Measurements from ENCODE around the gene LMF1. TPM values are rescaled to one million over a fixed set of nuclear protein-coding genes. Genes with fewer than 3 reads are reported as not detected.

LMF1 gene
- total and polyA plus RNA-seq, 2 of the 4 experiments (the other 2 are of a cell fraction): 7.7 to 13.1 TPM

DNA sequence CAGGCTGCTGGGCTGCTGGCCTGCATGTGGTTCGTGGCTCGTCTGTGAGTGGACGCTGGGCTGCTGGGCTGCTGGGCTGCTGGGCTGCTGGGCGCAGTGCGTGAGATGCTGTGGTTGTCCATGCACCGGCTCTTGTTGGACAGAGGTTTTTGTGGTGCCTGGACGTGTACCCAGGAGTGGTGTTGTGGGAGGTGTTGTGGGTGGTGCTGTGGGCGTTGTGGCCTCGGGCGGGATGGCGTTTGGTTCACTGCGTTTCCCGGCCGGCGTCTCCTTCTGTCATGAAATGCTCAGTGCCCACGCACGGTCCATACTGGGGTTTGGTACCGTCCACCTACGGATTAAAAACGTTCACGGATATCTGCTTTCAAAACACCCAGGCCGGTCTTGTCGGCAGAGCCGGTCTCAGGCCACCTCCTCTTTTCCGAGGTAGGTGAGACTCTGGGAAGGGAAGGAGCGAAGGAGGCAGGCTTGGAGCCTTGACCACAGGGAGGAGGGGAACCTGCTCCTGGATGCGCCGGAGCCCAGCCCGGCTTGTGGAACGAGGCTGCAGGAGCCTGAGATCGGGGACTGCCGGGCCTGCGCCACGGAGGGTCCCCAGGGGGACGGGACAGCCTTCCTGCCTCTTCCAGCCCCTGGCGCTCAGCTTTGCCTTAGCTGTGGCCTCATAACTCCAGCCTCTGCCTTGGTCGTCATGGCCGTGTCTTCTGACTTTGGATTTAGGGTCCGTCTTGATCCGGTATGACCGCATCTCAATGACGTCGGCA is 140.5 kb downstream of the LMF1 start:
- H2BK20ac ChIP-seq (ENCODE audit: low read depth, low read length): no peak overlapping the region
- ATAC-seq (ENCODE audit: low read depth) (no peak), DNase-seq (no peak)
- dilution Hi-C loops (cut with HindIII; ENCODE audit: low sequenced_read_pairs, unreplicated experiment) (no loop called here), intact Hi-C loops (cut with micrococcal nuclease) (no loop called here), in situ Hi-C loops (cut with MboI; ENCODE audit: low sequenced_read_pairs) (no loop called here)
- H3K4ac ChIP-seq (ENCODE audit: low read depth, low read length): no peak overlapping the region
- H3K79me1 ChIP-seq (ENCODE audit: low read depth in 1 of 2, low read length in 2 of 2): no peaks in the 10 kb centered on the region
- H3K9ac ChIP-seq (ENCODE audit: low read depth, low read length): no peak overlapping the region
- no peak overlapping the region for H3K4me3 ChIP-seq (ENCODE audit: insufficient read depth, low read depth, low read length)
- TF ChIP-seq RAD21 (IDR thresholded peaks at IDR 0.05; ENCODE audit: low read length) (no peak), MAFK (IDR thresholded peaks at IDR 0.05; ENCODE audit: low read depth, low read length) (no peak), NFE2L2 (IDR thresholded peaks at IDR 0.05; ENCODE audit: low read depth, low read length) (no peak), POLR2A (IDR thresholded peaks at IDR 0.05; ENCODE audit: low read depth, low read length) (no peak)
- TF ChIP-seq, protein P1, sequence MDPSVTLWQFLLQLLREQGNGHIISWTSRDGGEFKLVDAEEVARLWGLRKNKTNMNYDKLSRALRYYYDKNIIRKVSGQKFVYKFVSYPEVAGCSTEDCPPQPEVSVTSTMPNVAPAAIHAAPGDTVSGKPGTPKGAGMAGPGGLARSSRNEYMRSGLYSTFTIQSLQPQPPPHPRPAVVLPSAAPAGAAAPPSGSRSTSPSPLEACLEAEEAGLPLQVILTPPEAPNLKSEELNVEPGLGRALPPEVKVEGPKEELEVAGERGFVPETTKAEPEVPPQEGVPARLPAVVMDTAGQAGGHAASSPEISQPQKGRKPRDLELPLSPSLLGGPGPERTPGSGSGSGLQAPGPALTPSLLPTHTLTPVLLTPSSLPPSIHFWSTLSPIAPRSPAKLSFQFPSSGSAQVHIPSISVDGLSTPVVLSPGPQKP (IDR thresholded peaks at IDR 0.05; ENCODE audit: borderline replicate concordance, low read depth, low read length): no peak
- ChIA-PET CTCF (no interaction called here), POLR2A (ENCODE audit: unreplicated experiment) (no interaction called here)
- no peak overlapping the region for H4K91ac ChIP-seq (ENCODE audit: insufficient read depth, low read depth, low read length)
- no peak overlapping the region for H3K23ac ChIP-seq (ENCODE audit: low read depth, low read length)
- no peak overlapping the region for H3K18ac ChIP-seq (ENCODE audit: low read depth, low read length)
- H4K5ac ChIP-seq (ENCODE audit: low read depth, low read length): no peak overlapping the region
- WGBS, 2 experiments (ENCODE audit: extremely low coverage in 2 of 2, insufficient read length in 1 of 2): 84% methylated on average over 32 of the region's 43 CpGs; no CpG with 5 or more reads in 1 of the 2 experiments
- H2AK9ac ChIP-seq (replicated peaks; ENCODE audit: low read depth, low read length, poor library complexity): no peak overlapping the region
- no peak overlapping the region for H3K14ac ChIP-seq (replicated peaks; ENCODE audit: low read depth, low read length)
- H2BK120ac ChIP-seq (ENCODE audit: low read depth, low read length): no peak overlapping the region
- H3K4me1 ChIP-seq (ENCODE audit: control insufficient read depth, insufficient read depth, low read length): peaks cover 2% of the 10 kb centered on the region; the same call in 1 of the 2 replicates
- no peak overlapping the region for H3K4me2 ChIP-seq (ENCODE audit: low read depth, low read length)
- H4K20me1 ChIP-seq (ENCODE audit: insufficient read depth, low read length): no peaks in the 10 kb centered on the region
- H2BK15ac ChIP-seq (ENCODE audit: low read depth, low read length): no peak overlapping the region
- BruUV-seq (replicated peaks): no TSS peak
- H3K27me3 ChIP-seq (ENCODE audit: control insufficient read depth, insufficient read depth, low read length): peaks cover 10% of the 10 kb centered on the region
- H2AFZ ChIP-seq (replicated peaks; ENCODE audit: low read length, poor library complexity): no peak overlapping the region
- H3K36me3 ChIP-seq (ENCODE audit: control insufficient read depth, insufficient read depth, low read length): no peaks in the 10 kb centered on the region
- peaks cover 6% of the 10 kb centered on the region for H3K9me3 ChIP-seq (ENCODE audit: control insufficient read depth, insufficient read depth, low read length)
- no peak overlapping the region for H4K8ac ChIP-seq (ENCODE audit: low read depth in 2 of 2, low read length in 2 of 2)
- H3K27ac ChIP-seq (ENCODE audit: insufficient read depth, low read length): no peak overlapping the region
- no peak overlapping the region for H2BK5ac ChIP-seq (ENCODE audit: low read depth, low read length, poor library complexity, severe bottlenecking)
- H3K9me1 ChIP-seq (ENCODE audit: insufficient read depth, low read length): no peaks in the 10 kb centered on the region
- no peak overlapping the region for H3K56ac ChIP-seq (ENCODE audit: extremely low read depth, insufficient read depth, low read length)
- H2AK5ac ChIP-seq (ENCODE audit: low read depth, low read length): no peak overlapping the region
